ENCODE data around the gene SKIC8. TPM values are rescaled to one million over a fixed set of nuclear protein-coding genes. Genes with fewer than 3 reads are reported as not detected.

SKIC8 gene
- total RNA-seq (10 to 100 TPM; 60.2 to 62.9 TPM), polyA plus RNA-seq (82.5 TPM)

- H3K4me1 Mint-ChIP-seq = peaks cover 25 to 43% (median 31%) of the 10 kb centered on the region in 3 donors
- H3K4me1 ChIP-seq (ENCODE audit: insufficient read depth, low read length) = peaks cover 13% of the 10 kb centered on the region
- POLR2A ChIA-PET = interaction anchor here (0.7 to 1.9 kb wide), 6 partner anchors 13 to 151 kb away, joined by 3 to 25 read pairs (median 4); partner anchors contain the start of genes DNAJA4, IDH3A and IREB2
- peaks cover 0 to 1% of the 10 kb centered on the region in 2 donors for H3K27me3 Mint-ChIP-seq
- H3K36me3 Mint-ChIP-seq = peaks cover 0 to 19% (median 2%) of the 10 kb centered on the region in 3 donors
- DNase-seq = peak; percentile 88 to 92 (median 89)
- no peaks in the 10 kb centered on the region for H3K27me3 ChIP-seq (ENCODE audit: insufficient read depth, low read length, poor library complexity, severe bottlenecking)
- CTCF ChIA-PET = interaction anchor here (0.8 to 1.7 kb wide), 8 partner anchors 10 to 187 kb away, joined by 3 to 8 read pairs (median 3); partner anchors contain the start of genes DNAJA4 and IREB2
- H3K4me3 ChIP-seq (ENCODE audit: low read length) = peak within 1 kb of the TSS; percentile 86
- no peaks in the 10 kb centered on the region for H3K9me3 Mint-ChIP-seq
- H3K27ac Mint-ChIP-seq = peak within 1 kb of the TSS; percentile 89 to 98 (median 95)
- peak within 1 kb of the TSS; percentile 95 to 99 (median 97) for H3K4me3 Mint-ChIP-seq
- peak within 1 kb of the TSS; percentile 87 for H3K27ac ChIP-seq (ENCODE audit: low read depth, low read length)
- no peaks in the 10 kb centered on the region for H3K36me3 ChIP-seq (ENCODE audit: insufficient read depth, low read length)
- H3K9me3 ChIP-seq (ENCODE audit: low read length) = no peaks in the 10 kb centered on the region
Measured at GRCh38 chr15:78299101-78299930, at the start of gene SKIC8. Gene SKIC8, minus strand, starts transcription at chr15:78299609. Its CDS starts 3,923 bp downstream, at chr15:78295686.

- Histone ChIP-seq H3K9me3 (ENCODE audit: low read length) (no peaks in the 10 kb centered on the region), H3K27ac (ENCODE audit: low read depth, low read length) (no peak overlapping the region), H3K27me3 (ENCODE audit: insufficient read depth, low read length, poor library complexity, severe bottlenecking) (no peaks in the 10 kb centered on the region), H3K4me3 (ENCODE audit: low read length) (no peak overlapping the region), H3K4me1 (ENCODE audit: insufficient read depth, low read length) (no peaks in the 10 kb centered on the region), H3K36me3 (ENCODE audit: insufficient read depth, low read length) (no peaks in the 10 kb centered on the region)
- DNase-seq = no peak
- Mint-ChIP-seq H3K9me3 (no peaks in the 10 kb centered on the region), H3K4me3 (no peak overlapping the region), H3K4me1 (peaks cover 0 to 3% (median 0%) of the 10 kb centered on the region in 3 donors), H3K36me3 (no peaks in the 10 kb centered on the region), H3K27ac (no peak overlapping the region), H3K27me3 (peaks cover 4 to 30% of the 10 kb centered on the region in 2 donors)
- POLR2A ChIA-PET = no interaction called here
- CTCF ChIA-PET = no interaction called here
Measured at GRCh38 chr15:78347586-78348543, 48.5 kb upstream of the SKIC8 start.

GRCh38 chr15:78345396-78346125 lies 46.2 kb upstream of the SKIC8 start:
- CTCF ChIA-PET = no interaction called here
- Histone ChIP-seq H3K9me3 (ENCODE audit: low read length) (no peaks in the 10 kb centered on the region), H3K27ac (ENCODE audit: low read depth, low read length) (no peak overlapping the region), H3K4me1 (ENCODE audit: insufficient read depth, low read length) (no peaks in the 10 kb centered on the region), H3K27me3 (ENCODE audit: insufficient read depth, low read length, poor library complexity, severe bottlenecking) (peaks cover 11% of the 10 kb centered on the region), H3K4me3 (ENCODE audit: low read length) (no peak overlapping the region), H3K36me3 (ENCODE audit: insufficient read depth, low read length) (no peaks in the 10 kb centered on the region)
- no peak overlapping the region for H3K27ac Mint-ChIP-seq
- POLR2A ChIA-PET = no interaction called here
- no peak for DNase-seq
- H3K27me3 Mint-ChIP-seq = peaks cover 18 to 46% of the 10 kb centered on the region in 2 donors
- no peaks in the 10 kb centered on the region for H3K4me1 Mint-ChIP-seq
- H3K36me3 Mint-ChIP-seq = no peaks in the 10 kb centered on the region
- H3K9me3 Mint-ChIP-seq = no peaks in the 10 kb centered on the region
- H3K4me3 Mint-ChIP-seq = no peak overlapping the region

GRCh38 chr15:78343276-78344060 lies 44.1 kb upstream of the SKIC8 start:
- Mint-ChIP-seq H3K4me3 (no peak overlapping the region), H3K27me3 (peaks cover 29 to 62% of the 10 kb centered on the region in 2 donors), H3K4me1 (peaks cover 0 to 5% (median 4%) of the 10 kb centered on the region in 3 donors), H3K9me3 (no peaks in the 10 kb centered on the region), H3K36me3 (no peaks in the 10 kb centered on the region), H3K27ac (no peak overlapping the region)
- Histone ChIP-seq H3K27ac (ENCODE audit: low read depth, low read length) (no peak overlapping the region), H3K4me3 (ENCODE audit: low read length) (no peak overlapping the region), H3K27me3 (ENCODE audit: insufficient read depth, low read length, poor library complexity, severe bottlenecking) (peaks cover 20% of the 10 kb centered on the region), H3K4me1 (ENCODE audit: insufficient read depth, low read length) (no peaks in the 10 kb centered on the region), H3K9me3 (ENCODE audit: low read length) (no peaks in the 10 kb centered on the region), H3K36me3 (ENCODE audit: insufficient read depth, low read length) (no peaks in the 10 kb centered on the region)
- no peak for DNase-seq
- ChIA-PET POLR2A (no interaction called here), CTCF (no interaction called here)

GRCh38 chr15:78342021-78342420 lies 42.6 kb upstream of the SKIC8 start:
- Mint-ChIP-seq H3K27me3 (peaks cover 29 to 68% of the 10 kb centered on the region in 2 donors), H3K4me1 (peaks cover 0 to 5% (median 4%) of the 10 kb centered on the region in 3 donors)
- peaks cover 20% of the 10 kb centered on the region for H3K27me3 ChIP-seq (ENCODE audit: insufficient read depth, low read length, poor library complexity, severe bottlenecking)

GRCh38 chr15:78341057-78341987 lies 41.9 kb upstream of the SKIC8 start:
- Histone ChIP-seq H3K4me1 (ENCODE audit: insufficient read depth, low read length) (no peaks in the 10 kb centered on the region), H3K27ac (ENCODE audit: low read depth, low read length) (no peak overlapping the region), H3K36me3 (ENCODE audit: insufficient read depth, low read length) (no peaks in the 10 kb centered on the region), H3K4me3 (ENCODE audit: low read length) (no peak overlapping the region), H3K27me3 (ENCODE audit: insufficient read depth, low read length, poor library complexity, severe bottlenecking) (peaks cover 20% of the 10 kb centered on the region), H3K9me3 (ENCODE audit: low read length) (no peaks in the 10 kb centered on the region)
- Mint-ChIP-seq H3K9me3 (no peaks in the 10 kb centered on the region), H3K27ac (no peak overlapping the region), H3K4me3 (no peak overlapping the region), H3K36me3 (no peaks in the 10 kb centered on the region), H3K4me1 (peaks cover 0 to 5% (median 4%) of the 10 kb centered on the region in 3 donors), H3K27me3 (peaks cover 29 to 62% of the 10 kb centered on the region in 2 donors)
- ChIA-PET POLR2A (no interaction called here), CTCF (no interaction called here)
- DNase-seq = no peak

More at GRCh38 chr15:78342021-78342420, 42.6 kb upstream of the SKIC8 start:
- no peak overlapping the region for H3K27ac ChIP-seq (ENCODE audit: low read depth, low read length)
- H3K4me3 Mint-ChIP-seq = no peak overlapping the region
- H3K9me3 Mint-ChIP-seq = no peaks in the 10 kb centered on the region
- H3K36me3 Mint-ChIP-seq = no peaks in the 10 kb centered on the region
- ChIA-PET POLR2A (no interaction called here), CTCF (no interaction called here)
- no peak overlapping the region for H3K27ac Mint-ChIP-seq
- no peaks in the 10 kb centered on the region for H3K36me3 ChIP-seq (ENCODE audit: insufficient read depth, low read length)
- H3K4me1 ChIP-seq (ENCODE audit: insufficient read depth, low read length) = no peaks in the 10 kb centered on the region
- no peaks in the 10 kb centered on the region for H3K9me3 ChIP-seq (ENCODE audit: low read length)
- DNase-seq = no peak
- H3K4me3 ChIP-seq (ENCODE audit: low read length) = no peak overlapping the region

Data from CD8-positive, alpha-beta memory T cell (primary cell).